Measurements from ENCODE around the gene PLXDC1. TPM values are rescaled to one million over a fixed set of nuclear protein-coding genes. Genes with fewer than 3 reads are reported as not detected.

PLXDC1 gene
- total and polyA plus RNA-seq, 10 donors = 2.9 to 11.2 (median 4.5) TPM

DNA sequence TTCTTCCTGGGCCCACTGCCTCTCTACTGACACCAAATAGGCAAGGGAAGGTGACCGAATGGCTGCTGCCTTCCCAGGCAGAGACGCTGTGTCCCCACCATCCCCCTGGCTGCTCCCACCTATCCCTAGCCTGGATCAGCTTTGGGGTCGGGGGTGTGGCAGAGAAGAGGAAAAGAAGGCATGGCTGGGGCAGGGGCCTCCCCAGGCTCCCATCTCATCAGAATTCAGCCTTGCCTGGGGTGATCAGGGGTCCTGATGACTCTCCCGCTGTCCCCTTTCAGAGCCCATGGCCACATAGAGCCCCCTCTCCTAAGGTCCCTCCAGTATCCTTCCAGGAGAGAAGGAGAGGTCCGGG, 665 bp downstream of the PLXDC1 start:
- no peak for DNase-seq
- Histone ChIP-seq H3K4me3 (peak overlapping the region in 4 of 8 donors; percentile 70 to 99 (median 86)), H3K4me1 (peaks cover 10 to 47% (median 33%) of the 10 kb centered on the region in 6 donors), H3K27me3 (replicated peaks in 1 of 7) (peaks cover 0 to 38% (median 18%) of the 10 kb centered on the region in 7 donors), H3K27ac (no peak overlapping the region), H3K9me3 (no peaks in the 10 kb centered on the region), H3K36me3 (no peaks in the 10 kb centered on the region)
- intact Hi-C loops (cut with DNase I; ENCODE audit: low total_unique reads) = loop anchor here (5.0 kb wide), 2 partner anchors 83 to 168 kb away; no protein-coding TSS in a partner anchor
- no peak for TF ChIP-seq POLR2A (IDR thresholded peaks at IDR 0.05)
- no peak for TF ChIP-seq CTCF (IDR thresholded peaks at IDR 0.05 in 8 of 11, conservative IDR thresholded peaks at IDR 0.05 in 3 of 11)
- TF ChIP-seq POLR2AphosphoS5 (IDR thresholded peaks at IDR 0.05) = no peak
- WGBS, 5 donors = 28 to 52% (median 36%) methylated on average over 4 to 5 of the region's 5 CpGs

DNA sequence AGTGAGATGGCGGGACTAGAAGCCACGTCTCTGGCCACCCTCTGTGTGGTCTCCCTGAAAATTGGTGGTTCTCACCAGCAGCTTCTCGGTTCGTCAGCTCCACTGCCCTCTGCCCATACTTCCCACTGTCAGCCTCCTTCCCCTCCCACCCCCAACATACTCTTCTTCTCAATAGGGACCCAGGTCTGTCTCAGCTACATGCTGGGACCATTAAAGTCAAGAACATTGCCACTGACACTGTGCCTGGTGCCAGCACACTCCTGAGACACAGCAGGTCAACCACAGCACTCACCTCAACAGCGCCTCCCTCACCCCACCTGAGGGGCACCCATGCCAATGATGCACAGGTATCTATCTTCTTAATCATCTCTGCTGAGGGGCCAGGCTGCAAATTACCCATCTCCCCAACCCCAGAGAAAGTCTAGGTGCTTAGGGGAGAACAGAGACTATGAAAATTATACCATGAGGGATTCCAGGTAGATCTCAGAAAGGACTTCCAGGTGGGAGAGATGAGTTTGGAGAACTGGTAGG, 1.3 kb downstream of the PLXDC1 start:
- Histone ChIP-seq H3K9me3 (no peaks in the 10 kb centered on the region), H3K36me3 (no peaks in the 10 kb centered on the region), H3K4me3 (no peak overlapping the region), H3K27me3 (replicated peaks in 1 of 7) (peaks cover 0 to 38% (median 18%) of the 10 kb centered on the region in 7 donors), H3K4me1 (peaks cover 10 to 47% (median 33%) of the 10 kb centered on the region in 6 donors), H3K27ac (no peak overlapping the region)
- intact Hi-C loops (cut with DNase I; ENCODE audit: low total_unique reads) = loop anchor here (5.0 kb wide), 2 partner anchors 83 to 168 kb away; no protein-coding TSS in a partner anchor
- WGBS, 5 donors = 70 to 78% (median 76%) methylated on average over 5 of the region's 5 CpGs
- no peak for TF ChIP-seq POLR2AphosphoS5 (IDR thresholded peaks at IDR 0.05)
- no peak for TF ChIP-seq CTCF (IDR thresholded peaks at IDR 0.05 in 8 of 11, conservative IDR thresholded peaks at IDR 0.05 in 3 of 11)
- TF ChIP-seq POLR2A (IDR thresholded peaks at IDR 0.05) = no peak
- DNase-seq = no peak

GRCh38 chr17:39147221-39148185, 3.9 kb downstream of the PLXDC1 start:
- TF ChIP-seq POLR2A (IDR thresholded peaks at IDR 0.05) (no peak), CTCF (IDR thresholded peaks at IDR 0.05 in 8 of 11, conservative IDR thresholded peaks at IDR 0.05 in 3 of 11) (no peak), POLR2AphosphoS5 (IDR thresholded peaks at IDR 0.05) (no peak)
- Histone ChIP-seq H3K4me1 (peaks cover 8 to 24% (median 19%) of the 10 kb centered on the region in 6 donors), H3K27me3 (replicated peaks in 1 of 7) (peaks cover 0 to 38% (median 18%) of the 10 kb centered on the region in 7 donors), H3K9me3 (no peaks in the 10 kb centered on the region), H3K36me3 (no peaks in the 10 kb centered on the region), H3K27ac (no peak overlapping the region), H3K4me3 (no peak overlapping the region)
- 62 to 72% (median 67%) methylated on average over 13 of the region's 13 CpGs for WGBS, 5 donors
- intact Hi-C loops (cut with DNase I; ENCODE audit: low total_unique reads) = no loop called here
- no peak for DNase-seq

- WGBS, 5 donors = 90 to 100% (median 93%) methylated on average over 3 of the region's 3 CpGs
- H3K27ac ChIP-seq = no peak overlapping the region
- no peak overlapping the region for H3K4me3 ChIP-seq
- no peak for DNase-seq
- TF ChIP-seq POLR2A (IDR thresholded peaks at IDR 0.05) = no peak
- no peak for TF ChIP-seq POLR2AphosphoS5 (IDR thresholded peaks at IDR 0.05)
- TF ChIP-seq CTCF (IDR thresholded peaks at IDR 0.05 in 8 of 11, conservative IDR thresholded peaks at IDR 0.05 in 3 of 11) = no peak
- H3K4me1 ChIP-seq = peaks cover 3 to 11% (median 7%) of the 10 kb centered on the region in 6 donors
- H3K27me3 ChIP-seq (replicated peaks in 1 of 7) = peaks cover 0 to 25% (median 11%) of the 10 kb centered on the region in 7 donors
- peaks cover 0 to 3% (median under 1%) of the 10 kb centered on the region in 8 donors for H3K9me3 ChIP-seq
- intact Hi-C loops (cut with DNase I; ENCODE audit: low total_unique reads) = no loop called here
- no peaks in the 10 kb centered on the region for H3K36me3 ChIP-seq
Observed at GRCh38 chr17:39146273-39146672, 5.2 kb downstream of the PLXDC1 start.
